NCI-H446 treated with DMSO at 0.1 percent for 48 hours (cell line): ENCODE results near the gene PLCXD3.

Experiments used
- DNase-seq: peaks from one replicate; lab custom pipeline; 2025; lab: John Stamatoyannopoulos, UW

PLCXD3 gene

DNA sequence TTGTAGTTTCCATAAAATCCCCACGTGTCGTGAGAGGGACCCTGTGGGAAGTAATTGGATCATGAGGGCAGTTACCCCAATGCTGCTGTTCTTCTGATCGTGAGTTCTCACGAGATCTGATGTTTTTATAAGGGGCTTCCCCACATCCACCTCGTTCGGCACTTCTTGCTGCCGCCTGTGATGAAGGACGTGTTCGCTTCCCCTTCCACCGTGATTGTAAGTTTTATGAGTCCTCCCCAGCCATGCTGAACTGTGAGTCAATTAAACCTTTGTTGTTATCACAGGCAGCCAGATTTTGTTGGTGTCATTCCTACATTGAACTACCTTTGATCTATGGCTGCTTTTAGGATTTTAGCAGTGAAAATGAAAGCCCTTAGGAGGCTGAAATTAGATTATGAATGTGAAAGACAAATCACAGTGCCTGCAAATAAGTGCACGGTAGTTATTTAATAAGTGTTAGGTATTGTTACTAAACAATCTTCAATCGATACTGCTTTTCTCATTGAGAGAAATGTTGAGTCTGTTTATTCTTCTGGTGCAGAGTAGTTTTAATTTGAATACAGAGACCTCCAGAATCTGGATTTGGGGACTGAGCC lies 229.1 kb downstream of the PLCXD3 start:
- no peak for DNase-seq

DNA sequence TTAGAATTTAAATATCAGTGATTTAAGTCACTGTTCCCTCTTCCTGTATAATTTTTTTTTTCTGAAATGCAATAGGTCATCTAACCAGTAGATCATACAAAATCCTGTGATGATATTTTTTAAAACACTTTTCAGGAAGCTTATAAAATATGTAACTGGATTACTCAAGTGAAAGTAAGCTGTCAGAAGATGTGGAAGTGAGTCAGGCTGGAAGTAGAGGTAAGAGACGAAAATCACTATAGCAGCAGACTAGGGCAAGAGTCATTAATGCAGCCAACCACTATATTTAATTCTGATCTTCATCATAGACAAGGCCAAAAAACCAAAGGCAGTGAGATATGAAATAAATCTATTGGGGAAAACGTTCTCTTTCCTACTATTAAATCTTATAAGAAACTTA lies 231.4 kb downstream of the PLCXD3 start:
- no peak for DNase-seq

DNA sequence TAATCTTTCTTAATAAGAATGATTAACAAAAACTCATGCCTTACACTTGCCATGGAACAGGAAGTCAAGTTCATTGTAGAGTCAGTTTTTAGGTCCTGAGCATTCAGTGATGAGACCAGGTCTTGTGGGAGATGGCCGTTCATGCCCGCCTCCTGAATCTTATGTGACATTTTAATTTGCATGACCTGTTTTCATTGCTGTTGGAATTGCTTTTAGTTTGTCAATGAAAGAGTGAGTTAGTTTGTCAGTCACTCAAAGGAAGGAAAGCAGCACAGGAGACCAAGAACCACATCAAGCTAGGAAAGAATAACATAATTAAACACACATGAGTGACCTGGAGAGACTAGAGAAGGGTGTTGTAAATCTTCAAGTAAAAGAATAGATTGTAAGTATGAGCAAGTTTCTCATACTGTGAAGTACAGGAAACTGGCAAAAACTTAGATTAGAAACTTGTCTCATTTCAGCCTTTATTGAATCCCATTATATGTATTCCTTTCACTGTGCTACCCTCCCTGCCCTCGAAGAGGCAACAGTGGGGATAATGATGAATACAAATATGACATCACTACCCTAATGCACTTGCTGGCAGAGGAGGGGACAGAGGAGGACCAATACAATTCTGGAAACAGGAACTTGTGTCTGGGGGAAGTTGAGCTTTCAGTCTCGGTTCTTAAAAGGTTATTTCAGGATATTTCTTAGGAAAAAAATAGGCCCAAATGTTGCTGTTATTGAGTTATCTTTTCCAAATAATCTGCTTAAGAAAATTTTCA lies 232.7 kb downstream of the PLCXD3 start:
- no peak for DNase-seq

DNA sequence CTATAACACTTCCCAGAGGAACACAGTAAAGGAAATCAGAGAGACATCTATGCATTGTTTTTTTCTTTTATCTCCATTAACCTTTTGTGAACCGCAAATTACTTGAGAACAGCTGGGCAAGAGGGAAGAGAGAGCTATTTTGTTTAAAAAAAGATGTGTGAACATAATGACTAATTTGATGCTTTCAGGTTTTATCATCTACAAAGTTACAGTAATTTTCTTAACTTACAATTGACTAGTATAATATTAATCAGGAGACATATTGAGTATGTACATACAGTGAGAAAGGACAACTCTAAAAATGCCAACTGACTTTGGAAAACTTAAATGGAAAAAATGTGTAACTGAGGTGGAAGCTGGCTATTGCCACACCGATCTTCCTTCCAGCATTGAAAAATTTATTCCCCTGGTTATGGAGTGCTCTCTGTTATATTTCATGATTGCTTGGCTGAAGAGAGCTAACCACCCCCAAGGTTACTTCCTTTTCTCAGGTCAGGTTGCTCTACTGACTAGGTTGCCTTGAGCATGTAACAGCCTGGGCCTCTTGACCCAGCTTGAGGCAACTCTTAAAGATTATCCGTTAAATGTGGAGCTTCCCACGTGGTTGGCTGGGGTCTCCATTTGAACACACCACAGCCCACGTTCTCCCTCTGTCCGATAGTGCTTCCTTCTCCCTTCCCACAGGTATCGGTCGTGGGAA lies 234.4 kb downstream of the PLCXD3 start:
- DNase-seq: no peak

DNA sequence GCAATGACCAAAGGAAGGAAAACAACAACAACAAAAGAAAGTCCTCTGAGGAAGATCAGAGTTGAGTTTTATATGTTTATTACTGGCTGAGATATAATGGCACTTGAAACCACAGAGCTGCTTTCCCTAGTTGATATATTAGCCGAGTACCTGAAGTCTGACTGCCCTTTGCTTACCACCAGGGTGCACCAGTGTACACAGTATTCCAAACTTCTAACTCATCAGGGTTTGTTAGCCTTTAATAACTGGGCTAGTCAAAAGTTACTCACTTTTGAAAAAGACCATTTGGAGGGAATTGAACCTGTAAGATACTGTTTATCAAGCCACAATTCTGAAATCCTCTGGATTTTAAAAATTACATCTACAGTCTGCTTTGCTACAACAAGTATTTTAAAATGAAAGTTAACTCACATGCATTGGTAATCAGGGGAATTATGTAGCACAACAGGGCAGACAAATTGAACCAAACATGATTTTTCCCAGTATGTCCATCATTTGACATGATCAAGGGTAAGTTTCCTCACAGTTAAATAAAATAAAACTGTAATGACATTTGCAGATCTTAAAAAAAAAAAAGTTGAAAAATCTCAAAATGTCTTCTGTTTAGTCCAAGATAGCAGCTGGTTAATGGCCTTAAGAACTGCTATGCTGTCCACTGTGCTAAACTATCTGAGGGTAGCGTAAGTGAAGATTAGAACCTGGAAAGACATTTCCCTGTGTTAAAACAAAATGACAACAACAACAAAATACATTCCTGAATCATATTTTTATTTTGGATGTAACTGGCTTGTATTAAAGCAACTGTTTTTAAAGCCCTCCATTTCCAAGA lies 239.8 kb downstream of the PLCXD3 start:
- peak; percentile 64 for DNase-seq

DNA sequence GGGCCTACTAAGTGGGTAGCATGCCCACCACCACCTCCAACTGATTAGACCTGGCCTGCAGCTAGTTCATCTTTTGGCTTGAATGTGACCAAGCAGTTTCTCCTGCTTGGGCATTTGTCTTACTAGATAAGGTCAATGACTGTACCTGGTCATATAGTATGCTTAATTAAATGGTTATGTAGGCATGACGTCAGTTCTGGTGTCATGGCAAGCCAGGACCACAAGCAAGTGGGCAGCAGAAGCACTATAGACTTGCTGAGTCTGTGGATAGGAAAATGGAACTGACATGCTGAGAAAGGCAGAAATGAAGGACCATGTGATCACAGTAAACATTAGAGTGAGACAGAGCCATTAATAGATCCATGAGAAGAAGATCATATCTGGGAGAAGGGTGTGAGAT lies 241.5 kb downstream of the PLCXD3 start:
- no peak for DNase-seq

DNA sequence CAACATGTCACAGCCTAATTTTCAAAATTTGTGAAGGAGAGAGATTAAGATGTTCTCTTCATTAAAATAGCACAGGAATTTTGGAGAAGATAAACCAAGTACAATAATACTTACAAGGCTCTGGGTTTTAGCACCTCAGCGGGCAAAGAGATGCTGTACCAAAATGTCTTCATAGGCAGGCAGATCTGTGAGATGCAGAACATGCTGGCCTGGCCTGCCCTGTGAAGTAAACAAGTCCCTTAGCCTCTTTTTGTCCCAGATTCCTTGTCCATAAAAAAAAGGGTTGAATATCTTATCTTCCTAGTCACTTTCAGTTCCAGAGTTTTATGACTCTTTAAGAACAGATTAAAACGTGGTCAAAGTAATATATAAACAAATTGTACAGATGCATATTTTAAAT lies 244.0 kb downstream of the PLCXD3 start:
- DNase-seq: no peak

DNA sequence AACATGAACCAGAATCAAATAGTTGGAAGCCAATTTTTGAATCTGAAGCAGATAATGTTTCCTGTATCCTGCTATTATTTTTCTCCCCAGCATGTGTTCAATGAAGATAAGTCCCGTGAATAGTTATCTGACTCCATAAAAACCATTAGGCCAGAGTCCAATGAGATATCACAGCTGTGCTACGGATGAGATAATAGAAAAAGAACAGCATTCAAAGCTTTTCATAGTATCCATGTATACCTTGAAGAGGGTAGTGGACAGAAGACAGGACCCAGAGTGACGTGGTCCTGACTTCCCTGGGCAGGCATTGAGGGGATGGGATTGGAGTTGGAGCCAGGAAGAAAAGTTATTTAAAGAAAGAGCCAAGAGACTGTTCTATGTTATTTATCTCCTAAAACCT lies 246.4 kb downstream of the PLCXD3 start:
- no peak for DNase-seq

DNA sequence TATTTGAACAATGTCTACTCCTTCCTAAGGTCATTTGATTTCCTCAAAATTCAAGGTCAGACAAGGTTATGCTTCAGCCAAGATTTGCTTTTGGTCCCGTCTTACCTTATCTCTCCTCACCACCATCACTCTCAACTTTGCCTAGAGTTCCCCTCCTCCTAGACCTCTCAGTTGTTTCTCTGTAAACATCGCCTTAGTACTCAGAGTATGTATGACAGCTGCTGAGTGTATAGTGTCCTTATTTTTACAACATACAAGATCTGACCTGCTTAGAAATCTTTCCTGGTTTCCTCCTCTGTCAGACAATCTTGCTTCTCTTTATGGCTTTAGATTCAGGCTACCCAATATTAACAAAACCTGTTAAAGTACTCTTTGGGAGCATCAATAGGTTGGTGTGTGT lies 247.1 kb downstream of the PLCXD3 start:
- no peak for DNase-seq
